Gastroesophageal sphincter (tissue), 4 donors: Measurements from ENCODE around the gene WFIKKN2. TPM values are rescaled to one million over a fixed set of nuclear protein-coding genes. Genes with fewer than 3 reads are reported as not detected.

Experiments used
- ATAC-seq: fragments of 150-250 bp; one replicate; pipeline ENCODE4 v1.9.1; 2016; ENCODE audit warnings: mild to moderate bottlenecking, moderate library complexity
- H3K27ac ChIP-seq, 4 donors: fragments of 200-600 bp; sonication (generic) in 3 of 4; 1 replicate in 3 of 4; 2 replicates in 1 of 4; pipeline ENCODE4 v1.5.1; 2016 to 2019
- H3K27me3 ChIP-seq: fragments of 200-600 bp; sonication (generic); one replicate; pipeline ENCODE4 v1.5.1; 2019
- H3K36me3 ChIP-seq, 2 donors: fragments of 200-600 bp; sonication (generic); one replicate each; pipeline ENCODE4 v1.5.1; 2019; ENCODE audit warnings: control low read depth in 1 of 2
- H3K4me1 ChIP-seq, 3 donors: fragments of 200-600 bp; sonication (generic); 1 replicate in 2 of 3; 2 replicates in 1 of 3; pipeline ENCODE4 v1.5.1; 2016 to 2019; ENCODE audit warnings: control low read depth in 2 of 3
- H3K4me3 ChIP-seq, 2 donors: fragments of 200-600 bp; sonication (generic); one replicate each; pipeline ENCODE4 v1.5.1; 2019; ENCODE audit warnings: mild to moderate bottlenecking in 1 of 2, moderate library complexity in 1 of 2
- H3K9me3 ChIP-seq, 3 donors: fragments of 200-600 bp; sonication (generic); one replicate each; pipeline ENCODE4 v1.5.1; 2017 to 2019; ENCODE audit warnings: control low read depth in 2 of 3
- CTCF ChIP-seq, 4 experiments: fragments of 200-600 bp in 2 of 4; fragments of 450-650 bp in 2 of 4; sonication (generic) in 1 of 4; IDR thresholded peaks; one replicate each; pipeline ENCODE4 v1.5.1; 2017 to 2019; ENCODE audit warnings: antibody characterized with exemption in 4 of 4, mild to moderate bottlenecking in 2 of 4, moderate library complexity in 2 of 4
- EP300 ChIP-seq: sonication (generic); formaldehyde crosslinking; IDR thresholded peaks from one replicate; pipeline ENCODE4 v1.6.1; 2017; ENCODE audit warnings: antibody characterized with exemption, mild to moderate bottlenecking
- POLR2A ChIP-seq, 2 donors: fragments of 450-650 bp; IDR thresholded peaks; one replicate each; pipeline ENCODE4 v1.6.1; 2017; ENCODE audit warnings: antibody characterized with exemption in 2 of 2, mild to moderate bottlenecking in 2 of 2, moderate library complexity in 1 of 2
- POLR2AphosphoS5 ChIP-seq: sonication (generic); formaldehyde crosslinking; IDR thresholded peaks from one replicate; pipeline ENCODE4 v1.6.1; 2017; ENCODE audit warnings: antibody characterized with exemption
- WGBS, 2 donors: methylation state at CpG; one replicate each; pipeline ENCODE4 v1.1.5; 2018; ENCODE audit warnings: low coverage in 1 of 2; 5-methylcytosine and 5-hydroxymethylcytosine counted together
- total RNA-seq, 4 donors: library from RNA; depleted of rRNA; stranded (reverse); fragments of >200 nt; gene quantifications; one replicate each; pipeline ENCODE4 v1.1.0, GENCODE V29; 2016

Gene WFIKKN2
- total RNA-seq, 4 donors from 2014 or later = 0.16 to 0.69 (median 0.36) TPM

DNA sequence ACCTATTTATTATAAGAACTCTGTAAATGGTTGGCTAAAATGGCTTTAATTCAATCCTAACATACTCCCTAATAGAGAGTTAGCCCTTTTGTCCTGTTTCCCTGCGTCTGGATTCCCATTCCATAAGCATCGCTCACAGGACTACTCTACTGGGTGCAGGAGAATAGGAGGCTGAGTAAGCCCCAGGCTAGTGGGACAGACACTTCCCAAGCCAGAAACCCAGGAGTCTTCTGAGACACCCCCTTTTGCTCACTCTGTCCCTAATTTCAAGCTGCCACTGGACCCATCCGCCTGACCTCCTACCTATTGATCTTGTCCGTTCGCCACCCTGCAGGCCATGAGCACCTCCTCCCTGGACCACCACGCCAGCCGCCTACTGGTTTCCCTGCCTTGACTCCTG is 47.5 kb downstream of the WFIKKN2 start:
- no peaks in the 10 kb centered on the region for H3K4me1 ChIP-seq

DNA sequence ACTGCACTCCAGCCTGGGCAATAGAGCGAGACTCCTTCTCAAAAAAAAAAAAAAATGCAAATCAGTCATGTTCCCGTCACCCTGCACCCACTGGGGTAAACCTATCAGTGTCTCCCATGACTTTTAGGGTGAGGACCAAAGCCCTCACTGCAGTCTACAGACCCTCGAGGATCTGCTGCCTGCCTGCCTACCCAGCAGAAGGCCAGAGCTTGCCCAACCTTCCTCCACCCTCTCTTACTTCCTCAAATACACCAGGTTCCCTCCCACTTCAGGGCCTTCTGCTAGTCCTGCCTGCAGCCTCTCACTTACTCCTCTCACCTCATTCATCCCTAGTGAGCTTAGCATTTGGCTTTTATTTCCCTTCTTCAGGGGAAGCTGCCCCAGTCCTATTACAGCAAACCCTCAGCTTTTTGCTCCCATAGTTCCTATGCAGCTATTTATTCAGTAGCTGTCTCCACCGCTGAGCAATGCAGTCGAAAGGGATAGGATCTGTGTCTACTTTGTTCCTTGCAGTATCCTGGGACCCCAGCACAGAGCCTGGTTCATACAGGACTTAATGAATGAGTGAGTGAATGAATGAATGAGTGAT is 48.6 kb downstream of the WFIKKN2 start:
- Histone ChIP-seq H3K27ac (no peak overlapping the region), H3K4me3 (no peak overlapping the region), H3K36me3 (no peaks in the 10 kb centered on the region), H3K27me3 (no peaks in the 10 kb centered on the region), H3K9me3 (peaks cover 0 to 6% (median 0%) of the 10 kb centered on the region in 3 donors), H3K4me1 (no peaks in the 10 kb centered on the region)
- no peak for ATAC-seq
- TF ChIP-seq EP300 (no peak), POLR2AphosphoS5 (no peak), POLR2A (IDR thresholded peaks at IDR 0.05) (no peak), CTCF (IDR thresholded peaks at IDR 0.05) (no peak)
- WGBS, 2 donors = 79 to 89% methylated on average over 3 to 5 of the region's 5 CpGs

More for the DNA sequence above, 47.5 kb downstream of the WFIKKN2 start:
- no peak for ATAC-seq
- WGBS, 2 donors = 43 to 73% methylated on average over 1 to 3 of the region's 7 CpGs
- Histone ChIP-seq H3K36me3 (no peaks in the 10 kb centered on the region), H3K27me3 (no peaks in the 10 kb centered on the region), H3K9me3 (peaks cover 0 to 6% (median 0%) of the 10 kb centered on the region in 3 donors), H3K27ac (no peak overlapping the region), H3K4me3 (no peak overlapping the region)
- no peak for TF ChIP-seq POLR2A (IDR thresholded peaks at IDR 0.05)
- no peak for TF ChIP-seq POLR2AphosphoS5
- TF ChIP-seq CTCF (IDR thresholded peaks at IDR 0.05) = no peak
- TF ChIP-seq EP300 = no peak

DNA sequence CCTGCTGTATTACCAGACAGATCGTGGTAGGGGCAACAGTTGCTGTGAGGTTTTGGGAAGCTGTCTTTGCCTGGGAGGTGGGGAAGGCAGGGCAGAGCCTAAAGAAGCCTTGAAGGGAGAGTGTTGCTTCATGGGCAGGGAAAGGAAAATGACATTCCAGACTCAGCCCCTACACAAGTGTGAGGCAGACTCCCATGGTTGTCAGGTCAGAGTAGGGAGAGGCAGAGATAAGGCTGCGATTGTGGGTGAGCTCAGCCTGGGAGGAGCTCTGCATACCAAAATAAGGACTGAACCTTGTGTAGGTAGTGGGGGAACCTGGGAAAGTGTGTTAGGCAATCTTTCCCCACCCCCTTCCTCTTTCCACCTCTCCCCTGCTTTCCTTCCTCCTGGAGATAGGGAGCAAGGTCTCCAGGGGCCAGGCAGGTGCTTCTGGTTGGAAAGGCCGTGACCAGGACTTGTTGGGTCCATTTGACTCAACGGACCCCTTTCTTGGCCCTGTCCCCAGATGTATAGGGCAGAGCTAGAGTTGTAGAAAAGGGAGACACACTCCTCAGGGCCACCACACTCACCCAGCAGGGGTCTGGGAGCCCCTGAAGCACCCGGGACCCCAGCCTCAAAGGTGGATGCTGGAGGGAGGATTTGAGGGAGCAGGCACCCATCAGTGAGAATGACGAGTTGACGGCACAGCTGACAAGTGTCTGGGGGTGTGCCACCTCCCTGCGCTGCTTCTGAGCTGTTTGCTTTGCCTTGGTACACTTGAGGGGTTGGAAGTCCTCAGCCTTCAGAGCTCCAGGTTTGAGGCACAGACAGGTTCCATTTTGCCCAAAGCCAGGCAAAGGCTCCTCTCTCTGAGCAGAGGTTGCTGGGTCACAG is 49.3 kb downstream of the WFIKKN2 start:
- peaks cover 0 to 6% (median 0%) of the 10 kb centered on the region in 3 donors for H3K9me3 ChIP-seq
- WGBS, 2 donors = 62 to 75% methylated on average over 3 of the region's 8 CpGs
- H3K4me1 ChIP-seq = no peaks in the 10 kb centered on the region
- ATAC-seq = no peak
- H3K36me3 ChIP-seq = no peaks in the 10 kb centered on the region
- H3K27ac ChIP-seq = no peak overlapping the region
- TF ChIP-seq POLR2AphosphoS5 (no peak), POLR2A (IDR thresholded peaks at IDR 0.05) (no peak), EP300 (no peak), CTCF (IDR thresholded peaks at IDR 0.05) (no peak)
- no peaks in the 10 kb centered on the region for H3K27me3 ChIP-seq
- no peak overlapping the region for H3K4me3 ChIP-seq

- no peak for ATAC-seq
- no peaks in the 10 kb centered on the region for H3K27me3 ChIP-seq
- 96 to 100% methylated on average over 5 of the region's 5 CpGs for WGBS, 2 donors
- no peak overlapping the region for H3K4me3 ChIP-seq
- H3K36me3 ChIP-seq = no peaks in the 10 kb centered on the region
- TF ChIP-seq POLR2A (IDR thresholded peaks at IDR 0.05) (no peak), CTCF (IDR thresholded peaks at IDR 0.05) (no peak), POLR2AphosphoS5 (no peak), EP300 (no peak)
- no peak overlapping the region for H3K27ac ChIP-seq
- H3K9me3 ChIP-seq = no peaks in the 10 kb centered on the region
- no peaks in the 10 kb centered on the region for H3K4me1 ChIP-seq
Measured at GRCh38 chr17:50887705-50888245, 52.4 kb downstream of the WFIKKN2 start.
